ENCODE data around the gene ISG15.
"Not testable (repeated sequence)": the region's sequence is repeated elsewhere in the genome, so short reads cannot be mapped to it uniquely, and the experiment has no call there.

The ISG15 gene

GRCh38 chr1:1046767-1047166 lies 33.5 kb downstream of the ISG15 start:
- DNase-seq: no peak

- no peak for DNase-seq
Observed at GRCh38 chr1:1047407-1047806, 34.1 kb downstream of the ISG15 start.

- DNase-seq: no peak
Observed at GRCh38 chr1:1047963-1048362, 34.7 kb downstream of the ISG15 start.

DNA sequence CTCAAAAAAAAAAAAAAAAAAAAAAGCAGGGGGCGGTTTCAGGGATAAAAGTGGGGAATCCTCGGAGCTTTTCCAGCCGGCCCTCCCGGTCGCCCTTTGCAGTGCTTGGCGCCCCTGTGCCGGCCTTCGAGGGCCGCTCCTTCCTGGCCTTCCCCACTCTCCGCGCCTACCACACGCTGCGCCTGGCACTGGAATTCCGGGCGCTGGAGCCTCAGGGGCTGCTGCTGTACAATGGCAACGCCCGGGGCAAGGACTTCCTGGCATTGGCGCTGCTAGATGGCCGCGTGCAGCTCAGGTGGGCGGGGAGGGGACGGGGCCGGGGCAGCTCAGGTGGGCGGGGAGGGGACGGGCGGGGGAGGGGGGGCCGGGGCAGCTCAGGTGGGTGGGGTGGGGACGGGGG lies 35.5 kb downstream of the ISG15 start:
- DNase-seq: no peak

- no peak for DNase-seq
Observed at GRCh38 chr1:1049318-1050165, 36.2 kb downstream of the ISG15 start.

DNA sequence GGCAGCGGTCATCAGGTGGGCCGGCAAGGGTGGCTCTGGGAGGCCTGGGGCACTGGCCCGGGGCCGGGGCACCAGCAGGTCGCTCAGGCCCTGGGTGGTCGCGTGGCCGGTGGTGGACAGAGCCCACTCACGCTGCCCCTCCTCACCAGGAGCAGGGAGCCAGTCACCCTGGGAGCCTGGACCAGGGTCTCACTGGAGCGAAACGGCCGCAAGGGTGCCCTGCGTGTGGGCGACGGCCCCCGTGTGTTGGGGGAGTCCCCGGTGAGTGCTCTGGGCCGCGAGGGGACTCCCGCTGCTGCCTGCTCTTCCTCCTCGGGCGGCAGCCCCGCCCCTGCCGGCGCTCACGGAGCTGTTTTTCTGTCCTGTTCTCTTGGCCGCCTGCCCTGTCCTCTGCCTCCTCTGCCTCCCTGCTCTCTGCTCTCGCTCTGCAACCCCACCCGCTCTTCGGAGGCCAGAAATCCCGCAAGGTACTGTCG lies 37.3 kb downstream of the ISG15 start:
- no peak for DNase-seq

GRCh38 chr1:1051127-1051810 lies 38.0 kb downstream of the ISG15 start:
- no peak for DNase-seq

GRCh38 chr1:1052003-1052840 lies 38.9 kb downstream of the ISG15 start:
- DNase-seq: no peak

DNA sequence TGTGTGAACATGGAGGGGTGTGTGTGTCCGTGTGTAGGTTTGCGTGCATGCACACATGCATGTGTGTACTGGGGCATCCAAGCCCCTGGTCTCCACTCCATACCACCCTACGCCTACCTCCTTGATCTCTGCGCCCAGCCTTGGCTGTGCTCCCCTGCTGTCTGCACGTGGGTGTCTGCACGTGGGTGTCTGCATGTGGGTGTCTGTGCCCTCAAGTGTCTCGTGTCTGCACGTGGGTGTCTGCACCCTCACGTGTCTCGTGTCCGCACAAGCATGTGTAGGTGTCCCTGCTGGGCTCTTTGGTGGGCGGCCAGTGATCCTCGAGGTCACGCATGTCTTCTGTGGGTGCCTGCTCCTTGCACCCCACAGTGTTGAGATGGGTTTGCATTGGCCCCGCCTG lies 39.7 kb downstream of the ISG15 start:
- DNase-seq: no peak

GRCh38 chr1:1053682-1054081 lies 40.4 kb downstream of the ISG15 start:
- DNase-seq: no peak

DNA sequence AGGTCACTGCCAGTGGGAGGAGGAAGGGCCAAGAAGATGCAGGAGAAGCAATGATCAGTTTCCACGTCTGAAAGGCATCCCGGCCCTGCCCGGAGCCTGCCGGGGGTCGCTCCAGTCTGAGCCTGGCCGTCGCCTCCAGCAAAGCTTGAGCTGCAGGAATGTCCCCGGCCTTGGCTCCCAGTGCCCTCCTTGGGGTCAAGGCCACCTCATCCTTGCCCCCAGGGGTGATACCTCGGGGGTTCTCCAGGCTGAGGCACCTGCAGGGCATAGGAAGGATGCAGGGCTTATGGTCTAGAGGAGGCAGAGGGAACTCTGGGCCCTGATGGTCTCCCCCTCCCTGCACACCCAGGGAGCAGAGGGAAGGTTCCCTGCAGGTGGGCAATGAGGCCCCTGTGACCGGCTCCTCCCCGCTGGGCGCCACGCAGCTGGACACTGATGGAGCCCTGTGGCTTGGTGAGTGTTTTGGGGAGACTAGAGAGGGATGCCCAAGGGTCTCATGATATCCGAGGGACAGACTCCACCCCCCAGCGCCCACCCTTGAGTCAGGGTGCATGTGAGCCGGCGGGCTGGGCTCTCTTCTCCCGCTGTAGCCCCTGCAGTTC lies 40.9 kb downstream of the ISG15 start:
- DNase-seq: no peak

DNA sequence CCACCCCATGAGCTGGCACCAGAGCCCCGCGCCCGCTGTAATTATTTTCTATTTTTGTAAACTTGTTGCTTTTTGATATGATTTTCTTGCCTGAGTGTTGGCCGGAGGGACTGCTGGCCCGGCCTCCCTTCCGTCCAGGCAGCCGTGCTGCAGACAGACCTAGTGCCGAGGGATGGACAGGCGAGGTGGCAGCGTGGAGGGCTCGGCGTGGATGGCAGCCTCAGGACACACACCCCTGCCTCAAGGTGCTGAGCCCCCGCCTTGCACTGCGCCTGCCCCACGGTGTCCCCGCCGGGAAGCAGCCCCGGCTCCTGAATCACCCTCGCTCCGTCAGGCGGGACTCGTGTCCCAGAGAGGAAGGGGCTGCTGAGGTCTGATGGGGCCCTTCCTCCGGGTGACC lies 41.7 kb downstream of the ISG15 start:
- no peak for DNase-seq

GRCh38 chr1:1055841-1056736 lies 42.8 kb downstream of the ISG15 start:
- no peak for DNase-seq

DNA sequence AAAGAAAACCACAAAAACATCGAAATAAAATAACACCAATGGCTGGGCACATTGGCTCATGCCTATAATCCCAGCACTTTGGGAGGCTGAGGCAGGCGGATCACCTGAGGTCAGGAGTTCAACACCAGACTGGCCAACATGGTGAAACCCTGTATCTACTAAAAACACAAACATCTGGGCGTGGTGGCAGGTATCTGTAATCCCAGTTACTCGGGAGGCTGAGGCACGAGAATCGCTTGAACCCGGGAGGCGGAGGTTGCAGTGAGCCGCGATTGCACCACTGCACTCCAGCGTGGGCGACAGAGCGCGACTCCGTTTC lies 44.4 kb downstream of the ISG15 start:
- not testable (repeated sequence) for DNase-seq

GRCh38 chr1:1058088-1058905 lies 45.0 kb downstream of the ISG15 start:
- peak; percentile 74 for DNase-seq

DNA sequence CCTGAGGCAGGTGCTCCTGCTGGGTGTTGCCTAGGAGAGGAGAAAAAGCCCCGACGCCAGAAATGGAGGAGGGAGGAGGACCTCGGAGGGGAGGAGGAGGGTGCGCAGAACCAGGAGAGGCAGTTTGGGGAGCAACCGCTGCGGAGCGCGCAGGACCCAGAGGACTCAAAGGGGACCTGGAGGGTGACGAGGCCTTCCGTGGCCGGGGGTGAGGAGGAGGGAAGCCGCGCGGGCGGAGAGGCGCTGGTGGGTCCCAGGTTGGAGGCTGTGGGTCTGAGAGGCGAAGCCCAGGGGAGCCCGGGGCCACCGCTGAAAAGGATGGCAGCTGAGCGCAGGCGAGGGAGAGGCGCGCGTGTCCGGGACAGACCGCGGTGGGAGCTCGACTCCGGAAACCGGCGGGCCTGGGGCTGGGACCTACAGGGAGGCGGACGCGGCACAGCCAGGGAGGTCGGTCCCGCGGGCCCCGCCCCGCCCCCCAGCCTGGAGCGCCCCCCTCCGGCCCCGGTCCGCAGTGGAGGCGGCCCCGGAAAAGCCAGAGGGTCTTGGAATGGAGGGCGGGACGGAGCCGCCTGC lies 45.7 kb downstream of the ISG15 start:
- peak; percentile 74 for DNase-seq

DNA sequence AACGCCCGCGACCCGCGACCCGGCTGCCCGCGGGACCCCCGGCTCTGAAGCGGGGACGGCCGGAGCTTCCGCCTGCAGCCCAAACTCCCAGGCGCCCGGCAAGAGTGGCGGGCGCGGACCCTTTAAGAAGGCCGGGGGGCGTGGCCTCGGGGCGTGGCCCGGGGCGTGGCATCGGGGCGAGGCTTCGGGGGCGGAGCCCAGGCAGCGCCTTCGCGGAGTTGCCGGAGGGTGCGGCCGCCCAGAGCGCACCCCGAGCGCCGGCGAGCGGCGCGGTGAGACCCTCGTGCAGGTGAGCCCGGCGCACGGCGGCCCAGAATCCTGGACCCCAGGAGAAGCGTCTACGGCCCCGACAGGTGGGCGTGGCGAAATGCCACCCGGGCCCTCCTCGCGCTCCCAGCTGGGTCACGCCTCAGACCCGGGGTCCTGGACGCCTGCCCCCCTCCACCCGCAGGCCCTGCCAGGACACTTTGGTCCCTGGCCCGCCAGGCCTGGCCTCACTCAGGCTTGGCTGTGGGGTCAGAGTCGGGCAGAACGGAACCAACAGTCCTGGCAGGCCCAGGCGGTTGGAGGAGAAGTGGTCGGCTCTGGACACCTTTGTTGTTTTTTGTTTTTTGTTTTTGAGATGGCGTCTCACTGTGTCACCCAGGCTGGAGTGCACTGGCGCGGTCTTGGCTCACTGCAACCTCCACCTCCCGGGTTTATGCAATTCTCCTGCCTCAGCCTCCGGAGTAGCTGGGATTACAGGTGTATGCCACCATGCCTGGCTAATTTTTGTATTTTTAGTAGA lies 46.4 kb downstream of the ISG15 start:
- DNase-seq: peak; percentile 84

DNA sequence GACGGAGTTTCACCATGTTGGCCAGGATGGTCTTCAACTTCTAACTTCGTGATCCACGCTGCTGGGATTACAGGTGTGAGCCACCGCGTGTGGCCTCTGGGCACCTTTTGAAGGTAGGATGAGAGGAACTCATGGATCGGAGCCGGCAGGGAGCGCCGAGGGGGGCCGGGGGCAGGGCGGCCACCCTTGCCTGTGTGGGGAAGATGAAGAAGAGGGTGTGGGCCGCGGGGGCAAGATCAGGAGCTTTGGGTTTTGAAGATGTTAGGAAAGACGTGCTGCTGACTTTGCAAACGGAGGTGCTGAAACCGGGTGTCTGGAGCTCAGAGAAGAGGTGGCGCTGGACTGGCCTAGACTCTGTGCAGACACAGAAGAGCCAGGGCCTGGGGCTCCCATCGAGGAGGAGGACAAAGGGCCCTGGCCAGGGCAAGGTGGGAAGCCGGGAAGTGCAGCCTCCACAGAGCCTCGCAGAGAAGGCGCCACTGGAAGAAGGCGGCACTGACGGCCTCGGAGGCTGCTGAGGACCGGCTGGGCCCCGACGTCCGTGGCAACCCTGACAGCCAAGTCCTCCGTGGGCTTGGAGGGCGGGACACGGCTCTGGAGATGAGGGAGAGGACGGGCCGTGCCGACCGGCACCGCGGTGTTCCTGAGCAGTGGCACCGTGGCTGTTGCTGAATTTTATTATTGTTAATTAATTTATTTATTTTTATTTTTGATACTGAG lies 47.1 kb downstream of the ISG15 start:
- no peak for DNase-seq

GRCh38 chr1:1061682-1062345 lies 48.5 kb downstream of the ISG15 start:
- peak; percentile 30 for DNase-seq

Measured in DMS53 (cell line).